ENCODE measurements around the gene ADGRA1.

Gene ADGRA1

DNA sequence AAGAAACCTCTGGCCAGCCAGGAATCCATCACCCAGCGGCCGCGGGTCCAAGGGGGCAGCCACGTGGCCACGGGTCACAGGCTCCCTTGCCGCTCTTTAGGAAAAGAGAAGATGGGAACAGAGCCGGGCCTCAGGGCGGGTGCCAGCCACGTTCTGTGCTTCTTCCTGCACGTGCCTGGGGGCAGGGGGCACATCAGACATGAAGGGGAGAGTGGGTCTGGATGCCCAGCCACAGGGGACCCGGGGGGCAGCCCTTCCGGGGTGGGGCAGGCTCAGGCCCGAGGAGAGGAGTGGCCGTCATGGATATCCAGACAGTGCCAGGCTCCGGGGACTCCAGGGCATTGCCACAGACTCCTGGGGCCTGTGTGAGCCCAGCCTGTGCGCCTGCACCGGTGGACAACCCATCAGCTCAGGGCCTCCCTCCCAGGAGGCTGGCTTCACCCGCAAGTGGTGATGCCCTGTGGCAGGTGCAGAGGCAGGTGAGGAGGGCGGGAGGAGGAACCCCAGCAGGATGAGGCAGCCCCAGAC lies 31.0 kb upstream of the ADGRA1 start:
- no peak overlapping the region for H3K9ac ChIP-seq (ENCODE audit: low read depth, low read length)
- H3K9me3 ChIP-seq (ENCODE audit: control insufficient read depth, insufficient read depth, low read length) = no peaks in the 10 kb centered on the region
- H3K27ac ChIP-seq (ENCODE audit: low read depth, low read length) = no peak overlapping the region
- no peaks in the 10 kb centered on the region for H3K36me3 ChIP-seq (ENCODE audit: control insufficient read depth, insufficient read depth, low read length)
- no peak overlapping the region for H3K4me3 ChIP-seq (ENCODE audit: low read depth, low read length)
- no peaks in the 10 kb centered on the region for H3K4me1 ChIP-seq (ENCODE audit: control insufficient read depth, insufficient read depth, low read length)
- no peaks in the 10 kb centered on the region for H3K27me3 ChIP-seq (ENCODE audit: control insufficient read depth, insufficient read depth, low read length)

DNA sequence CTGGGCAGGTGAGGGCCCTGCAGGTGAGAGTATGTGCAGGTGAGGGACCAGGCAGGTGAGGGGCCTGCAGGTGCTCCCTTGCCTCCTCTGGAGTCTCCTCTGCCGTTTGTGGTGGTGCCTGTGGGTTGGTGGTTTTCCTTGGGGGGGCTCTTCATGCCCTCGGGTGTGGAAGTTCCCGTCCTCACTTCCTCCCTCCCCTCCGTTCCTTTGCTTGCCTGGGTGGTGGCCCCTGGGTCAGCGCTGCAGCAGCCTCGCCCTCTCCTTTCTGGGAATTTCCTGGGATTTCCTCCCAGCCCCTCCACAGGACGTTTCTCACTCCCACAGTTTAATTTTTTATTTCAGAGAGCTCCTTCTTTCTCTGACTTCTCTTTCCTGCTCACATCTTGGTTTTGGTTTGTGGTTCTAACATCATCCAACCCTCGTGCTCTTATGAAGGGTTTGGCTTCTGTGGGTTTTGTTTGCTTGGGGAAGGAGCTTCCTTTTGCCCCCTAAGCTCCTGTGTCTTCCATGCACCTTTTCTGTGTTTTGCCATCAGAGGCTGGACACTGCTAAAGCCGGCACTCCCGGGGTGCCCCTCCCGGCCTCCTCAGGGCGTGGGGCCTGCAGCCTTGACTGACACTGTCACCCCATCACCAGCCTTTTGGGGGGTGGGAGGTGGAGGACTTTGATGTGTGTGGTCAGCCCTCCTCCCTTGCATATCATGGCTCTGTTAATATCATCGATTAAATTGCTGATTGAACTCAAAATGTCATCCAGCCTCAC lies 29.2 kb upstream of the ADGRA1 start:
- no peak overlapping the region for H3K27ac ChIP-seq (ENCODE audit: low read depth, low read length)
- H3K4me3 ChIP-seq (ENCODE audit: low read depth, low read length) = no peak overlapping the region
- no peaks in the 10 kb centered on the region for H3K36me3 ChIP-seq (ENCODE audit: control insufficient read depth, insufficient read depth, low read length)
- H3K4me1 ChIP-seq (ENCODE audit: control insufficient read depth, insufficient read depth, low read length) = no peaks in the 10 kb centered on the region
- H3K27me3 ChIP-seq (ENCODE audit: control insufficient read depth, insufficient read depth, low read length) = no peaks in the 10 kb centered on the region
- H3K9ac ChIP-seq (ENCODE audit: low read depth, low read length) = no peak overlapping the region
- H3K9me3 ChIP-seq (ENCODE audit: control insufficient read depth, insufficient read depth, low read length) = no peaks in the 10 kb centered on the region

DNA sequence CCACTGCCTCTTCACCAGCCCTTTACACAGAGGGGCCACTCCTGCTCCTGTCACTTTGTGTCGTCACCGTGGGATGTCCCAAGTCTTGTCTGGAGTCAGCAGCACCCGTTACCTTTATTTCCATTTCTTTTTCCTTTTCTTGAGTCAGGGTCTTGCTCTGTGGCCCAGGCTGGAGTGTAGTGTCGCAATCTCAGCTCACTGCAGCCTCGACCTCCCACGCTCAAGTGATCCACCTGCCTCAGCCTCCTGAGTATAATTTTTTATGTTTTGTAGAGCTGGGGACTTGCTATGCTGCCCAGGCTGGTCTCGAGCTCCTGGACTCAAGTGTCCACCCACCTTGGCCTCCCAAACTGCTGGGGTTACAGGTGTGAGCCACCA lies 28.6 kb upstream of the ADGRA1 start:
- Histone ChIP-seq H3K4me1 (ENCODE audit: control insufficient read depth, insufficient read depth, low read length) (no peaks in the 10 kb centered on the region), H3K36me3 (ENCODE audit: control insufficient read depth, insufficient read depth, low read length) (no peaks in the 10 kb centered on the region), H3K27me3 (ENCODE audit: control insufficient read depth, insufficient read depth, low read length) (no peaks in the 10 kb centered on the region), H3K9ac (ENCODE audit: low read depth, low read length) (no peak overlapping the region), H3K27ac (ENCODE audit: low read depth, low read length) (no peak overlapping the region), H3K4me3 (ENCODE audit: low read depth, low read length) (no peak overlapping the region), H3K9me3 (ENCODE audit: control insufficient read depth, insufficient read depth, low read length) (no peaks in the 10 kb centered on the region)

DNA sequence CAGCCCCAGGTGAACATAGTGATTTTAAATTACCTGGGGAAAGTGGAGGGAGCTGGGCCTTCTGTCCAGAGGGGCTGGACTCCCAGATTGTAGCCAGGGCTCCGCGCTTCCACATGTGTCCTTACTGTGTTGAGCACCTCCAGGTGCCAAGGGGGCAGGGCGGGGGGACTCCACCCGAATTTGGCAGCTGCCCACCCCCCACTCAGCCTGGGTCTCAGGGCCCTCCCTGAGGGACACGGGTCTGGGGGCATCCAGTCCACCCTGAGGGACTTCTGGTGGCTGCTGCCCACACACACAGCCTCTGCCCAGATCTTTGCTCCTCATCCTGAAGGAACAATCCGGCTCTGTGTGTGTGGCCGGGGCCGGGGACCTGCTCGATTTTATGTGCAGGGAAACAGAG lies 28.2 kb upstream of the ADGRA1 start:
- Histone ChIP-seq H3K27me3 (ENCODE audit: control insufficient read depth, insufficient read depth, low read length) (no peaks in the 10 kb centered on the region), H3K36me3 (ENCODE audit: control insufficient read depth, insufficient read depth, low read length) (no peaks in the 10 kb centered on the region), H3K9me3 (ENCODE audit: control insufficient read depth, insufficient read depth, low read length) (no peaks in the 10 kb centered on the region), H3K4me1 (ENCODE audit: control insufficient read depth, insufficient read depth, low read length) (no peaks in the 10 kb centered on the region), H3K27ac (ENCODE audit: low read depth, low read length) (no peak overlapping the region), H3K4me3 (ENCODE audit: low read depth, low read length) (no peak overlapping the region), H3K9ac (ENCODE audit: low read depth, low read length) (no peak overlapping the region)

DNA sequence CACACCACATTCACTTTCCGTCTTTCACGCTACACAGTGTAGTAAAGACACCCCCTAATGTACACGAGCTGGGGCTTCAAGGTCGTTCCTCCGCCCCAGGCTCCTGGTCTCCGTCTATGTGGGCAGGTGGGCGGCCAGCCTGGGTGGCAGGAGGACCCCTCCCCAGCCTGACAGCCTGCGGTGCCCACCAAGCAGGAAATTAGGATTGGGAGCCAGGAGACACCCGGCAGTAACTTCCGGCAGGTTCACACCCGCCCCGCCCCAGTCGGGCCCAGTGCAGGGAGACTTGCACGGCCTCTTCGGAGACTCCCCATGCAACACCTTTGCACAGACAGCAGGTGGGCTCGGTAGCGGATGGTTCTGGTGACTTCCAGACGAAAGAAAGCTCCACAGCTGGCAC lies 27.7 kb upstream of the ADGRA1 start:
- Histone ChIP-seq H3K27ac (ENCODE audit: low read depth, low read length) (no peak overlapping the region), H3K27me3 (ENCODE audit: control insufficient read depth, insufficient read depth, low read length) (no peaks in the 10 kb centered on the region), H3K4me3 (ENCODE audit: low read depth, low read length) (no peak overlapping the region), H3K4me1 (ENCODE audit: control insufficient read depth, insufficient read depth, low read length) (no peaks in the 10 kb centered on the region), H3K9me3 (ENCODE audit: control insufficient read depth, insufficient read depth, low read length) (no peaks in the 10 kb centered on the region), H3K36me3 (ENCODE audit: control insufficient read depth, insufficient read depth, low read length) (no peaks in the 10 kb centered on the region), H3K9ac (ENCODE audit: low read depth, low read length) (no peak overlapping the region)

DNA sequence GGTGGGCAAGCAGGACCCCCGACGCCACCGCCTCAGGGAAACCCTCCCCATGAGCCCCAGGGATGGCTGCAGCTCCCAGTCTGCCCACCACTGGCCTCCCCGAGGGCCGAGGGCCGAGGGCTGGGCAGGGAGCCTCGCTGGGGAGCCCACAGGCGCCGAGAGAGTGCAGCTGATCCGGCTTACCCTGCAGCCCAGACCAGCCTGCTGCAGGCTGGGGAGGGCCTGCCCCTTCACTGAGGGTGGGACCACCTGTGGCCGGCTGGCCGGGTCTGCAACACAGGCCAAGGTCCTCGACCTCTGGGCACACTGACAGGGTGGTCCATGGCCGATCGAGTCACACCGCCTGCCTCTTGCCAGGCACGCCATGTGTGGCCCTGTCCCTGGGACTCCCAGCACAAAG lies 27.3 kb upstream of the ADGRA1 start:
- no peak overlapping the region for H3K27ac ChIP-seq (ENCODE audit: low read depth, low read length)
- H3K9me3 ChIP-seq (ENCODE audit: control insufficient read depth, insufficient read depth, low read length) = no peaks in the 10 kb centered on the region
- no peak overlapping the region for H3K9ac ChIP-seq (ENCODE audit: low read depth, low read length)
- H3K4me1 ChIP-seq (ENCODE audit: control insufficient read depth, insufficient read depth, low read length) = no peaks in the 10 kb centered on the region
- no peaks in the 10 kb centered on the region for H3K27me3 ChIP-seq (ENCODE audit: control insufficient read depth, insufficient read depth, low read length)
- no peak overlapping the region for H3K4me3 ChIP-seq (ENCODE audit: low read depth, low read length)
- no peaks in the 10 kb centered on the region for H3K36me3 ChIP-seq (ENCODE audit: control insufficient read depth, insufficient read depth, low read length)

DNA sequence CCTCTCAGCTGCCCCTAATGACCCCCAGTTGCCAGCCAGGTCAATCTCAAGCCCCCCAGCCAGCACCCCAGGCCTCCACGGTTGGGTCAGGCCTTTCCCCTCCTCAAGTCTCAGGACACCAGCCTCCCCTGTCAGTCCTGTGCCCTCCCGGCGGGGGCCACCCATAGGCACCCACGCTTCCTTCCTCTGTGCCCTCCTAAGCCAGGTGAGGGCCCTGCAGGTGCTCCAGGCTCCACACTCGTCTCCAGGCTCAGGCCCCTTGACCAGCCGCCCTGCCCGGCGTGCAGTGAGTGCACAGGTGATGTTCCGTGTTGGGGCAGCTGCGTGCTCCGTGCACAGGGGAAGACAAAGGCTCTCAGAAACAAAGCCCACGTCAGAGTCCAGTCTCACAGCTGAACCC lies 26.8 kb upstream of the ADGRA1 start:
- Histone ChIP-seq H3K9ac (ENCODE audit: low read depth, low read length) (no peak overlapping the region), H3K9me3 (ENCODE audit: control insufficient read depth, insufficient read depth, low read length) (no peaks in the 10 kb centered on the region), H3K27me3 (ENCODE audit: control insufficient read depth, insufficient read depth, low read length) (no peaks in the 10 kb centered on the region), H3K4me1 (ENCODE audit: control insufficient read depth, insufficient read depth, low read length) (no peaks in the 10 kb centered on the region), H3K4me3 (ENCODE audit: low read depth, low read length) (no peak overlapping the region), H3K27ac (ENCODE audit: low read depth, low read length) (no peak overlapping the region), H3K36me3 (ENCODE audit: control insufficient read depth, insufficient read depth, low read length) (no peaks in the 10 kb centered on the region)

DNA sequence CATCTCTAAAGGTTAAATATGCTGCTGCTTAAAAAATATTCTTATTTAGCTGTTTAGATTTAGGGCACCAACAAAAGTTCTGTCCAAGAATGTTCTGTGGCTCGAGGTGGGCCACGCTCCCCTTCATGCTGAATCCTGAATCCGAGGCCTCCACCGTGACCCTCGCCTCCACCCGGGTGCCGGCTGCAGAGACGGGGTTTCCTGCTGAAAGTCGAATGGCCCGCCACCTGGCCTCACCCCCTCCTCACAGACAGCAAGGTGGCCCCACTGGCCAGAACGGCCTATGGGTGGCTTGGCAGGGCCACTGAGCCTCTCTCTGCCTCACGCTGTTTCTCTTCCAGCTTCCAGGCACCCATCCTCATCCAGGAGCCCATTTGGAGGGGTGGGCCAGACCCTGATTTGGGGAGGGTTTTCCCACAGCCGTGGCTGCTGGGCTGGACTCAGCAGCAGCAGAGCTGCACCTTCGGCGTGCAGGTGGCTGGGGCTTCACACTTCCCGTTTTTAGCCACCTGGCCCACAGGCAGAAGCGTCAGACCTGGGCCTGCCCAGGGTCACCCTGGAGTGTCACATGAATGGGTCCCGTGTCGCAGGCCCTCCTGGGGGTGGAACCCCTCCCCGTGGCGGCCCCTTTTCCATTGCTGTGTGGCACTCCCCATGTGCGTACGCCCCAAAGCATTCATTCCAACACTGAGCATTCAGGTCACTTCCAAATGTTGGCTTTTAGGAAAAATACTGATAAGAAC lies 26.3 kb upstream of the ADGRA1 start:
- Histone ChIP-seq H3K27me3 (ENCODE audit: control insufficient read depth, insufficient read depth, low read length) (no peaks in the 10 kb centered on the region), H3K9me3 (ENCODE audit: control insufficient read depth, insufficient read depth, low read length) (no peaks in the 10 kb centered on the region), H3K4me3 (ENCODE audit: low read depth, low read length) (no peak overlapping the region), H3K27ac (ENCODE audit: low read depth, low read length) (no peak overlapping the region), H3K36me3 (ENCODE audit: control insufficient read depth, insufficient read depth, low read length) (no peaks in the 10 kb centered on the region), H3K4me1 (ENCODE audit: control insufficient read depth, insufficient read depth, low read length) (no peaks in the 10 kb centered on the region), H3K9ac (ENCODE audit: low read depth, low read length) (no peak overlapping the region)

DNA sequence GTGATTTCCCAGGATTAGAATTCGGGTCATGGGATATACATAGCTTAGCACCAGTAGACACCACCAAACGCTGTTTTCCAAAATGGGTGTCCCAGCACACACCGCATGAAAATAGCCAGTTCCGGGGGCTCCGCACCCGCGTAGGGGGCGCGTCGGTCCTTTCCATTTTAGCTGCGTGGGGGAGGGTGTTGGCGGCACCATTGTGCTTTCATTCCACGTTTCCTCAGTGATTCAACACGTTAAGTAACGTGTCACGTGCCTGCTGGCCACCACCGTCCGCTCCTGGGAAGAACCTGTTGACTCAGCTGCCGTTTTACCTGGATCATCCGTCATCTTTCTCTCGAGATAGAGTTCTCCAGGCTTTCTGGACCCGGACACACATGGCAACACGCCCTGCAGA lies 25.6 kb upstream of the ADGRA1 start:
- Histone ChIP-seq H3K9me3 (ENCODE audit: control insufficient read depth, insufficient read depth, low read length) (no peaks in the 10 kb centered on the region), H3K27ac (ENCODE audit: low read depth, low read length) (no peak overlapping the region), H3K36me3 (ENCODE audit: control insufficient read depth, insufficient read depth, low read length) (no peaks in the 10 kb centered on the region), H3K4me1 (ENCODE audit: control insufficient read depth, insufficient read depth, low read length) (no peaks in the 10 kb centered on the region), H3K4me3 (ENCODE audit: low read depth, low read length) (no peak overlapping the region), H3K9ac (ENCODE audit: low read depth, low read length) (no peak overlapping the region), H3K27me3 (ENCODE audit: control insufficient read depth, insufficient read depth, low read length) (no peaks in the 10 kb centered on the region)

DNA sequence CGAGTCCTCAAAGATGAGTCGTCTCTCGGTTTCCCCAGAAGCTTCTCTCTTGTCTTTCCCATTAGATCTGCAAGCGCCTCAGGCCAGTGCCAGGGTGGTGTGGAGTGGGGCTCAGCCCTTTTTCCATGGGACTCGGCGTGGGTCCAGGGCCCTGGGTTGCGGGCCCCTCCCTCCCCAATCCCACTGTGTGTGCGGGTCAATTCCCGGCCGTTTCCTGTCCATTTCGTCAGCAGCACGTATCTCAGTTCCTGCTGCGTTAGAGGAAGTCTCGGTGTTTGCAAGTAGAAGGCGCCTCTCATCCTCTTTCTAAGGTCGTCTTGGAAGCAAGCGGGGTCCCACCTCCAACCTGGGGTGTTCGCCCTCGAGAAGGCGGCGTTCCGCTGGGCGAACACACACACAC lies 25.1 kb upstream of the ADGRA1 start:
- Histone ChIP-seq H3K4me1 (ENCODE audit: control insufficient read depth, insufficient read depth, low read length) (no peaks in the 10 kb centered on the region), H3K36me3 (ENCODE audit: control insufficient read depth, insufficient read depth, low read length) (no peaks in the 10 kb centered on the region), H3K9me3 (ENCODE audit: control insufficient read depth, insufficient read depth, low read length) (no peaks in the 10 kb centered on the region), H3K9ac (ENCODE audit: low read depth, low read length) (no peak overlapping the region), H3K27ac (ENCODE audit: low read depth, low read length) (no peak overlapping the region), H3K4me3 (ENCODE audit: low read depth, low read length) (no peak overlapping the region), H3K27me3 (ENCODE audit: control insufficient read depth, insufficient read depth, low read length) (no peaks in the 10 kb centered on the region)
